ENCODE results near the gene FOXR1. TPM values are rescaled to one million over a fixed set of nuclear protein-coding genes. Genes with fewer than 3 reads are reported as not detected.
"Not testable (repeated sequence)": the region's sequence is repeated elsewhere in the genome, so short reads cannot be mapped to it uniquely, and the experiment has no call there.

The FOXR1 gene
- polyA plus RNA-seq, 1 experiment, result not detected

DNA sequence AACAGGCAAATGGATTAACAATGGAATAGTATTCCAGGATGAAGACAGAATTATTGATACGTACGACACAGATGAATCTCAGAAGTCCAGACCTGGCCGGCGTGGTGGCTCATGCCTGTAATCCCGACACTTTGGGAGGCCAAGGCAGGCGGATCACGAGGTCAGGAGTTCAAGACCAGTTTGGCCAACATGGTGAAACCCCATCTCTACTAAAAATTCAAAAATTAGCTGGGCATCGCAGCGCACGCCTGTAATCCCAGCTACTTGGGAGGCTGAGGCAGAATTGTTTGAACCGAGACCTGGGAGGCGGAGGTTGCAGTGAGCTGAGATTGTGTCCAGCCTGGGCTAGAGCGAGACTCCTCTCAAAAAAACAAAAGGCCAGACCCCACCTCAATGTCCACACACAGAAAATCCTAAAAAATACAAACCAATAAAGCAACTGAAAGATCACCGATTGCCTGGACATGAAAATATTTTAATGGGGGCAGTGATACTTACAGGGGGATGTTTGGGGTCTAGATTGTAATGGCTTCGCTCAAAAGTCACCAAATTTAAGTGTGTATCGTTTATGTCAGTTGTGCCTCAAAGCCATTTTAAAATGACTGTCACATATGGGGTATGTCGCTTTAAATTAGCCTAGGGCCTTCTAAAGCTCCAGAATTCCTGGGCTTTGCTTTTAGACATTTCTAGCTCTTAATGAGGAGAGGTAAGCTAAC, 42.8 kb downstream of the FOXR1 start:
- ChIA-PET POLR2A (no interaction called here), CTCF (interaction anchor here (0.6 to 1.0 kb wide), 2 partner anchors 89 to 325 kb away, joined by 3 to 5 read pairs; partner anchors contain the start of gene BCL9L)
- H3K4me3 ChIP-seq (ENCODE audit: low read depth, low read length), result no peak overlapping the region
- peaks cover 16% of the 10 kb centered on the region for H3K36me3 ChIP-seq (ENCODE audit: control insufficient read depth, insufficient read depth, low read length)
- no peaks in the 10 kb centered on the region for H3K27me3 ChIP-seq (ENCODE audit: control insufficient read depth, insufficient read depth, low read length)
- no peak for TF ChIP-seq CTCF (IDR thresholded peaks at IDR 0.05; ENCODE audit: insufficient read depth, low read depth, low read length)
- no peak for DNase-seq (ENCODE audit: low read depth)

DNA sequence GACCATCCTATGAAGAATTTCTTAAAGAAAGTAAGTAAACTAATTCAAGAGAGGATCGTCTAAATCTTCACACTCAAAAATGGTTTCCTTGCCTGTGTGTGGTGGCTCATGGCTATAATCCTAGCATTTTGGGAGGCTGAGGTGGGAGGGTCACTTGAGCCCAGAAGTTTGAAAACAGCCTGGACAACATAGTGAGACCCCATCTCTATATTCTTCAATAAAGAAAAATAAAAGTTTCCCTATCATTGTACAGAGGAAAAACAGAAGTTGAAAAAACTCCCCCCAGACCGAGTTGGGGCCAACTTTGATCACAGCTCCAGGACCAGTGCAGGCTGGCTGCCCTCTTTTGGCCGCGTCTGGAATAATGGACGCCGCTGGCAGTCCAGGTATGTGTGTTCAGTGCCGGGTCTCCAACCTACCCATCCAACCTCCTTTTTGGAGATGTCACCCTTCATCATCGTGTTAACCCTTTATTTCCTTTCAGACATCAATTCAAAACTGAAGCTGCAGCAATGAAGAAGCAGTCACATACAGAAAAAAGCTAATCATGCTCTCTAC, 43.6 kb downstream of the FOXR1 start:
- no peak overlapping the region for H3K4me3 ChIP-seq (ENCODE audit: low read depth, low read length)
- no peaks in the 10 kb centered on the region for H3K27me3 ChIP-seq (ENCODE audit: control insufficient read depth, insufficient read depth, low read length)
- ChIA-PET CTCF (interaction anchor here (0.6 to 1.0 kb wide), 6 partner anchors 14 to 326 kb away, joined by 3 to 5 read pairs (median 4); partner anchors contain the start of genes BCL9L, CENATAC and UPK2), POLR2A (no interaction called here)
- H3K36me3 ChIP-seq (ENCODE audit: control insufficient read depth, insufficient read depth, low read length), result peaks cover 16% of the 10 kb centered on the region
- no peak for DNase-seq (ENCODE audit: low read depth)
- TF ChIP-seq CTCF (IDR thresholded peaks at IDR 0.05; ENCODE audit: insufficient read depth, low read depth, low read length), result peak; percentile 41

- H3K36me3 ChIP-seq (ENCODE audit: control insufficient read depth, insufficient read depth, low read length), result peaks cover 11% of the 10 kb centered on the region
- no peak overlapping the region for H3K4me3 ChIP-seq (ENCODE audit: low read depth, low read length)
- DNase-seq (ENCODE audit: low read depth), result no peak
- no peak for TF ChIP-seq CTCF (IDR thresholded peaks at IDR 0.05; ENCODE audit: insufficient read depth, low read depth, low read length)
- H3K27me3 ChIP-seq (ENCODE audit: control insufficient read depth, insufficient read depth, low read length), result no peaks in the 10 kb centered on the region
- ChIA-PET CTCF (interaction anchor here (0.8 to 1.0 kb wide), 4 partner anchors 16 to 60 kb away, joined by 3 to 5 read pairs (median 4); partner anchors contain the start of genes CENATAC and UPK2), POLR2A (no interaction called here)
Observed at GRCh38 chr11:119016216-119017009, 44.9 kb downstream of the FOXR1 start.

DNA sequence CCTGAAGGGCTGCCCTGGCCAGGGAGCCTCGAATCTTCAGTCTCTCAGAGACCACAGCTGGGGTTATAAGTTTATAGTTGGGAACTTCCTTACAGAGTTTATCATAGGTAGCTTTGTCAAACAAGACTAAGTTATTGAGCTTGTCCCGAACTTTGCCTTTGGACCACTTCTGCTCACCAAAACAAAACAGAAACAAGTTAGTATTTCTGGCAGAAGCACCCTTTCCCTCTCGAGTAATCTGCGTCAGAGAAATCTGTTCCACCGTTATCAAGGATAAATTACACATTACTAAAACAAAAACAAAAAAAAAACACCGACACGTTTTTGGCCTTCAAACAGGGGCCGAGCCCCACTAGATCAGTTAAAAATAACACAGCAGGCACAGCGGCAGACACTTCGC, 45.8 kb downstream of the FOXR1 start:
- Histone ChIP-seq H3K4me3 (ENCODE audit: low read depth, low read length) (peak overlapping the region; percentile 85), H3K36me3 (ENCODE audit: control insufficient read depth, insufficient read depth, low read length) (peaks cover 12% of the 10 kb centered on the region)
- POLR2A ChIA-PET; H3K27me3 ChIP-seq (ENCODE audit: control insufficient read depth, insufficient read depth, low read length); DNase-seq (ENCODE audit: low read depth); CTCF ChIA-PET: not testable (repeated sequence)

- POLR2A ChIA-PET, result no interaction called here
- H3K36me3 ChIP-seq (ENCODE audit: control insufficient read depth, insufficient read depth, low read length), result peaks cover 12% of the 10 kb centered on the region
Observed at GRCh38 chr11:119018074-119018938, 46.7 kb downstream of the FOXR1 start, which contains the start of the genes RPS25 and TRAPPC4. TSS of gene RPS25 (minus strand) at chr11:119018343. CDS start at chr11:119018284, 59 bp downstream. TSS of gene TRAPPC4 (plus strand) at chr11:119018766. CDS start at chr11:119018796, 30 bp downstream.

More at GRCh38 chr11:119018074-119018938, 46.7 kb downstream of the FOXR1 start, which contains the start of the genes RPS25 and TRAPPC4:
- CTCF ChIA-PET, result interaction anchor here (0.7 to 3.4 kb wide), 4 partner anchors 12 to 329 kb away, joined by 3 to 13 read pairs (median 3); partner anchors contain the start of gene SLC37A4
- peak; percentile 76 for DNase-seq (ENCODE audit: low read depth)
- Histone ChIP-seq H3K4me3 (ENCODE audit: low read depth, low read length) (peak within 1 kb of the TSS; percentile 85), H3K27me3 (ENCODE audit: control insufficient read depth, insufficient read depth, low read length) (no peaks in the 10 kb centered on the region)
- TF ChIP-seq CTCF (IDR thresholded peaks at IDR 0.05; ENCODE audit: insufficient read depth, low read depth, low read length), result no peak

Measured in BJ (cell line).